GM18502 (cell line): ENCODE measurements around the gene AFF3.

ENCODE experiments used
- ATAC-seq: cut with Tn5 transposase; IDR thresholded peaks from one replicate; pipeline ENCODE4 v1.9.1; 2021; ENCODE audit warnings: mild to moderate bottlenecking; ENCODE audit not compliant: unreplicated experiment, poor library complexity

Gene AFF3

GRCh38 chr2:99867770-99868169, 274.6 kb downstream of the AFF3 start:
- ATAC-seq, result no peak

- no peak for ATAC-seq
These were observed 276.3 kb downstream of the AFF3 start for GRCh38 chr2:99865818-99866676.

GRCh38 chr2:99864561-99865553, 277.5 kb downstream of the AFF3 start:
- no peak for ATAC-seq

- no peak for ATAC-seq
These were observed 278.5 kb downstream of the AFF3 start for GRCh38 chr2:99863903-99864270.

GRCh38 chr2:99863236-99863902, 279.0 kb downstream of the AFF3 start:
- no peak for ATAC-seq

GRCh38 chr2:99862566-99862965, 279.8 kb downstream of the AFF3 start:
- no peak for ATAC-seq

GRCh38 chr2:99861376-99861760, 281.0 kb downstream of the AFF3 start:
- ATAC-seq, result peak; percentile 50

- ATAC-seq, result no peak
These were observed 281.5 kb downstream of the AFF3 start for GRCh38 chr2:99860720-99861375.

GRCh38 chr2:99858951-99859596, 283.3 kb downstream of the AFF3 start:
- ATAC-seq, result no peak

- ATAC-seq, result no peak
These were observed 284.4 kb downstream of the AFF3 start for GRCh38 chr2:99857867-99858444.

GRCh38 chr2:99857372-99857771, 285.0 kb downstream of the AFF3 start:
- no peak for ATAC-seq

- ATAC-seq, result no peak
These were observed 286.3 kb downstream of the AFF3 start for GRCh38 chr2:99856119-99856518.

- no peak for ATAC-seq
These were observed 288.0 kb downstream of the AFF3 start for GRCh38 chr2:99854236-99854852.

- no peak for ATAC-seq
These were observed 289.4 kb downstream of the AFF3 start for GRCh38 chr2:99852956-99853355.

- ATAC-seq, result no peak
These were observed 289.9 kb downstream of the AFF3 start for GRCh38 chr2:99852376-99852934.

- no peak for ATAC-seq
These were observed 290.6 kb downstream of the AFF3 start for GRCh38 chr2:99851811-99852210.

GRCh38 chr2:99851089-99851488, 291.3 kb downstream of the AFF3 start:
- no peak for ATAC-seq

- ATAC-seq, result no peak
These were observed 292.2 kb downstream of the AFF3 start for GRCh38 chr2:99850084-99850710.
